ENCODE results near the gene HNRNPUL1. TPM values are rescaled to one million over a fixed set of nuclear protein-coding genes. Genes with fewer than 3 reads are reported as not detected.

HNRNPUL1 gene
- total RNA-seq, 1 experiment from 2014 or later, result 158 TPM

GRCh38 chr19:41335467-41335866 is 71.3 kb downstream of the HNRNPUL1 start:
- Histone ChIP-seq H3K9me3 (ENCODE audit: low read length) (no peaks in the 10 kb centered on the region), H3K4me3 (ENCODE audit: low read length) (no peak overlapping the region), H3K9me2 (replicated peaks; ENCODE audit: low read length) (no peaks in the 10 kb centered on the region), H3K36me3 (ENCODE audit: low read depth, low read length) (0 out of 2 replicates have a peak, but pooled peaks cover under 1% of the 10 kb centered on the region), H3K4me2 (ENCODE audit: low read length) (no peak overlapping the region), H2AFZ (ENCODE audit: low read length) (no peak overlapping the region), H3K4me1 (ENCODE audit: insufficient read depth, low read length) (peaks cover 6% of the 10 kb centered on the region), H3K79me2 (ENCODE audit: low read length) (no peaks in the 10 kb centered on the region), H3K9ac (ENCODE audit: low read length) (no peak overlapping the region), H3F3A (ENCODE audit: low read length, unreplicated experiment) (no peaks in the 10 kb centered on the region), H4K20me1 (ENCODE audit: low read length) (no peaks in the 10 kb centered on the region), H3K27ac (ENCODE audit: low read length) (no peak overlapping the region), H3K27me3 (ENCODE audit: low read length) (no peaks in the 10 kb centered on the region)
- ATAC-seq (peak; percentile 94), DNase-seq (peak; percentile 69)
- ChIA-PET CTCF (no interaction called here), POLR2A (ENCODE audit: unreplicated experiment) (no interaction called here)
- intact Hi-C loops (cut with micrococcal nuclease), result no loop called here
- no peak for TF ChIP-seq CTCF (conservative IDR thresholded peaks at IDR 0.05; ENCODE audit: low read depth, low read length)
- no TSS peak for BruUV-seq (replicated peaks)

GRCh38 chr19:41339936-41340335 is 75.8 kb downstream of the HNRNPUL1 start:
- no peak overlapping the region for H3K27ac ChIP-seq (ENCODE audit: low read length)
- BruUV-seq (replicated peaks), result TSS peak; percentile 57
- H3K79me2 ChIP-seq (ENCODE audit: low read length), result no peaks in the 10 kb centered on the region
- H3K4me1 ChIP-seq (ENCODE audit: insufficient read depth, low read length), result peaks cover 6% of the 10 kb centered on the region
- ChIA-PET CTCF (no interaction called here), POLR2A (ENCODE audit: unreplicated experiment) (no interaction called here)
- DNase-seq (peak; percentile 38), ATAC-seq (no peak)
- no peaks in the 10 kb centered on the region for H4K20me1 ChIP-seq (ENCODE audit: low read length)
- no peaks in the 10 kb centered on the region for H3F3A ChIP-seq (ENCODE audit: low read length, unreplicated experiment)
- no peak overlapping the region for H2AFZ ChIP-seq (ENCODE audit: low read length)
- TF ChIP-seq CTCF (conservative IDR thresholded peaks at IDR 0.05; ENCODE audit: low read depth, low read length), result no peak
- no peak for TF ChIP-seq EZH2phosphoT487 (IDR thresholded peaks at IDR 0.05; ENCODE audit: borderline replicate concordance, low read length)
- TF ChIP-seq EZH2 (IDR thresholded peaks at IDR 0.05; ENCODE audit: low read length, unreplicated experiment), result no peak
- intact Hi-C loops (cut with micrococcal nuclease), result no loop called here
- 0 out of 2 replicates have a peak, but pooled peaks cover 4% of the 10 kb centered on the region for H3K36me3 ChIP-seq (ENCODE audit: low read depth, low read length)
- H3K27me3 ChIP-seq (ENCODE audit: low read length), result no peaks in the 10 kb centered on the region
- H3K9ac ChIP-seq (ENCODE audit: low read length), result no peak overlapping the region
- H3K9me2 ChIP-seq (replicated peaks; ENCODE audit: low read length), result no peaks in the 10 kb centered on the region
- no peak overlapping the region for H3K4me3 ChIP-seq (ENCODE audit: low read length)
- no peak overlapping the region for H3K4me2 ChIP-seq (ENCODE audit: low read length)
- H3K9me3 ChIP-seq (ENCODE audit: low read length), result no peaks in the 10 kb centered on the region

GRCh38 chr19:41341669-41342490 is 77.7 kb downstream of the HNRNPUL1 start:
- Histone ChIP-seq H3F3A (ENCODE audit: low read length, unreplicated experiment) (no peaks in the 10 kb centered on the region), H4K20me1 (ENCODE audit: low read length) (no peaks in the 10 kb centered on the region), H3K4me1 (ENCODE audit: insufficient read depth, low read length) (no peaks in the 10 kb centered on the region), H3K27ac (ENCODE audit: low read length) (no peak overlapping the region), H3K9ac (ENCODE audit: low read length) (no peak overlapping the region), H3K27me3 (ENCODE audit: low read length) (no peaks in the 10 kb centered on the region), H3K4me3 (ENCODE audit: low read length) (no peak overlapping the region), H3K4me2 (ENCODE audit: low read length) (no peak overlapping the region), H3K9me2 (replicated peaks; ENCODE audit: low read length) (no peaks in the 10 kb centered on the region), H2AFZ (ENCODE audit: low read length) (no peak overlapping the region), H3K79me2 (ENCODE audit: low read length) (no peaks in the 10 kb centered on the region), H3K9me3 (ENCODE audit: low read length) (no peaks in the 10 kb centered on the region), H3K36me3 (ENCODE audit: low read depth, low read length) (0 out of 2 replicates have a peak, but pooled peaks cover 4% of the 10 kb centered on the region)
- CTCF ChIA-PET, result interaction anchor here (0.7 kb wide), 1 partner anchor 683 kb away, joined by 15 read pairs; no protein-coding TSS in a partner anchor
- DNase-seq (no peak), ATAC-seq (no peak)
- no TSS peak for BruUV-seq (replicated peaks)
- POLR2A ChIA-PET (ENCODE audit: unreplicated experiment), result no interaction called here
- TF ChIP-seq EZH2 (IDR thresholded peaks at IDR 0.05; ENCODE audit: low read length, unreplicated experiment) (no peak), EZH2phosphoT487 (IDR thresholded peaks at IDR 0.05; ENCODE audit: borderline replicate concordance, low read length) (no peak), CTCF (conservative IDR thresholded peaks at IDR 0.05; ENCODE audit: low read depth, low read length) (0 out of 2 replicates have a peak, but pooled peaks have one; percentile 22)
- intact Hi-C loops (cut with micrococcal nuclease), result no loop called here
